OCI-LY7 (cell line): ENCODE results near the gene KIAA1671. TPM values are rescaled to one million over a fixed set of nuclear protein-coding genes. Genes with fewer than 3 reads are reported as not detected.

ENCODE experiments used
- BruUV-seq: library from RNA; stranded (reverse); fragments of 400-500 nt; replicated peaks from 2 replicates; lab custom pipeline; 2021; lab: Mats Ljungman, UMichigan
- CTCF ChIA-PET: fragments of 300-600 bp; sonication (Branson Sonifier 250); formaldehyde crosslinking; loops from one replicate; lab custom pipeline; 2022; ENCODE audit warnings: antibody characterized with exemption; ENCODE audit not compliant: unreplicated experiment; lab: Charles Lee
- POLR2A ChIA-PET: fragments of 300-600 bp; sonication (Branson Sonifier 250); formaldehyde crosslinking; loops from one replicate; lab custom pipeline; 2022; ENCODE audit warnings: antibody characterized with exemption; lab: Charles Lee
- DNase-seq: peaks from one replicate; pipeline ENCODE4 v3.0.0-alpha.2; 2015; ENCODE audit warnings: low spot score
- H2AFZ ChIP-seq: fragments of 200-600 bp; sonication (generic), shearing (Covaris generic); 2 replicates; pipeline ENCODE4 v1.6.1; 2014; ENCODE audit warnings: mild to moderate bottlenecking, antibody characterized with exemption, low read length, moderate library complexity
- H3K27ac ChIP-seq: fragments of 200-600 bp; sonication (generic); 2 replicates; pipeline ENCODE4 v1.5.1; 2014; ENCODE audit warnings: mixed run types, low read depth, mild to moderate bottlenecking, moderate library complexity, low read length, inconsistent platforms; ENCODE audit not compliant: poor library complexity, severe bottlenecking
- H3K36me3 ChIP-seq: fragments of 200-600 bp; sonication (generic); 2 replicates; pipeline ENCODE4 v1.6.1; 2014; ENCODE audit warnings: mild to moderate bottlenecking, antibody characterized with exemption, low read length, moderate library complexity, mixed read lengths; ENCODE audit not compliant: insufficient read depth
- H3K4me1 ChIP-seq: fragments of 200-600 bp; sonication (generic); 2 replicates; pipeline ENCODE4 v1.5.1; 2014; ENCODE audit warnings: mild to moderate bottlenecking, low read length; ENCODE audit not compliant: insufficient read depth, poor library complexity, severe bottlenecking
- H3K4me2 ChIP-seq: fragments of 200-600 bp; sonication (generic); 2 replicates; pipeline ENCODE4 v1.6.1; 2014; ENCODE audit warnings: mild to moderate bottlenecking, low read length
- H3K4me3 ChIP-seq: fragments of 200-600 bp; sonication (generic); 2 replicates; pipeline ENCODE4 v1.5.1; 2014; ENCODE audit warnings: mild to moderate bottlenecking, low read depth, low read length; ENCODE audit not compliant: poor library complexity, severe bottlenecking
- H3K79me2 ChIP-seq: fragments of 200-600 bp; sonication (generic); 2 replicates; pipeline ENCODE4 v1.6.1; 2016; ENCODE audit warnings: low read depth, mild to moderate bottlenecking, low read length, moderate library complexity, mixed read lengths; ENCODE audit not compliant: insufficient read depth
- H3K9me2 ChIP-seq: fragments of 200-600 bp; sonication (generic); 2 replicates; pipeline ENCODE4 v1.6.1; 2016; ENCODE audit warnings: mild to moderate bottlenecking, low read length, mixed read lengths; ENCODE audit not compliant: insufficient read depth
- H3K9me3 ChIP-seq: fragments of 200-600 bp; sonication (generic); 2 replicates; pipeline ENCODE4 v1.6.1; 2014; ENCODE audit warnings: mild to moderate bottlenecking, mixed run types, low read length, mixed read lengths
- H4K20me1 ChIP-seq: fragments of 200-600 bp; sonication (generic); 2 replicates; pipeline ENCODE4 v1.6.1; 2014; ENCODE audit warnings: mild to moderate bottlenecking, antibody characterized with exemption, low read length, moderate library complexity, mixed read lengths; ENCODE audit not compliant: insufficient read depth
- EZH2phosphoT487 ChIP-seq: fragments of 200-600 bp; sonication (generic); IDR thresholded peaks from 2 replicates; pipeline ENCODE4 v1.6.1; 2018; ENCODE audit warnings: low read depth, borderline replicate concordance, mild to moderate bottlenecking, mixed run types, antibody characterized with exemption, low read length, moderate library complexity, mixed read lengths
- intact Hi-C: fragments of 100-400 bp; cut with micrococcal nuclease; formaldehyde crosslinking; loops from one replicate; pipeline ENCODE4 v1.10.0; 2022; ENCODE audit not compliant: unreplicated experiment
- total RNA-seq, 2 experiments: library from RNA; depleted of rRNA in 1 of 2; stranded (reverse); fragments of >200 nt in 1 of 2; shearing (Covaris generic) in 1 of 2; gene quantifications; 2 replicates each; pipeline ENCODE4 v1.2.3, GENCODE V29; 2014 to 2022
- TF ChIP-seq, protein P1 (sequence below): fragments of 200-600 bp; sonication (generic); conservative IDR thresholded peaks from 2 replicates; pipeline ENCODE4 v1.5.1; 2014; ENCODE audit warnings: mild to moderate bottlenecking, antibody characterized with exemption, low read length, moderate library complexity, mixed read lengths

The KIAA1671 gene
- total RNA-seq, 2 experiments from 2014 or later = not detected

DNA sequence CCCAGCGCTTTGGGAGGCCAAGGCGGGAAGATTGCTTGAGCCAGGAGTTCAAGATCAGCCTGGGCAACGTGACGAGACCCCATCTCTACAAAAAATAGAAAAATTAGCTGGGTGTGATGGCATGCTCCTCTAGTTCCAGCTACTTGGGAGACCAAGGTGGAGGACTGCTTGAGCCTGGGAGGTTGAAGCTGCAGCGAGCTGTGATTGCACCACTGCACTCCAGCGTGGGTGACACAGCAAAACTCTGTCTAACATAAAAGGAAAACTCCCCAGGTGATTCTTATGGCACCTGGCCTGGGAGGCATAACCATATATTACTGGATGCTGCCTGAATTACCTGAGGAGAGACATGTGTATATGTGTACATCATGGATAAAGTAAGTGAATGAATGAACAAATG is 29.1 kb downstream of the KIAA1671 start:
- Histone ChIP-seq H3K79me2 (no peaks in the 10 kb centered on the region), H3K9me2 (no peaks in the 10 kb centered on the region), H3K4me2 (no peak overlapping the region), H2AFZ (no peak overlapping the region), H3K4me3 (no peak overlapping the region), H3K9me3 (no peaks in the 10 kb centered on the region), H3K4me1 (no peaks in the 10 kb centered on the region), H3K36me3 (no peaks in the 10 kb centered on the region), H3K27ac (no peak overlapping the region), H4K20me1 (no peaks in the 10 kb centered on the region)
- CTCF ChIA-PET = no interaction called here
- POLR2A ChIA-PET = no interaction called here
- intact Hi-C loops = no loop called here
- no peak for TF ChIP-seq EZH2phosphoT487
- TF ChIP-seq, protein P1, sequence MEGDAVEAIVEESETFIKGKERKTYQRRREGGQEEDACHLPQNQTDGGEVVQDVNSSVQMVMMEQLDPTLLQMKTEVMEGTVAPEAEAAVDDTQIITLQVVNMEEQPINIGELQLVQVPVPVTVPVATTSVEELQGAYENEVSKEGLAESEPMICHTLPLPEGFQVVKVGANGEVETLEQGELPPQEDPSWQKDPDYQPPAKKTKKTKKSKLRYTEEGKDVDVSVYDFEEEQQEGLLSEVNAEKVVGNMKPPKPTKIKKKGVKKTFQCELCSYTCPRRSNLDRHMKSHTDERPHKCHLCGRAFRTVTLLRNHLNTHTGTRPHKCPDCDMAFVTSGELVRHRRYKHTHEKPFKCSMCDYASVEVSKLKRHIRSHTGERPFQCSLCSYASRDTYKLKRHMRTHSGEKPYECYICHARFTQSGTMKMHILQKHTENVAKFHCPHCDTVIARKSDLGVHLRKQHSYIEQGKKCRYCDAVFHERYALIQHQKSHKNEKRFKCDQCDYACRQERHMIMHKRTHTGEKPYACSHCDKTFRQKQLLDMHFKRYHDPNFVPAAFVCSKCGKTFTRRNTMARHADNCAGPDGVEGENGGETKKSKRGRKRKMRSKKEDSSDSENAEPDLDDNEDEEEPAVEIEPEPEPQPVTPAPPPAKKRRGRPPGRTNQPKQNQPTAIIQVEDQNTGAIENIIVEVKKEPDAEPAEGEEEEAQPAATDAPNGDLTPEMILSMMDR = no peak
- no peak for DNase-seq
- no TSS peak for BruUV-seq

DNA sequence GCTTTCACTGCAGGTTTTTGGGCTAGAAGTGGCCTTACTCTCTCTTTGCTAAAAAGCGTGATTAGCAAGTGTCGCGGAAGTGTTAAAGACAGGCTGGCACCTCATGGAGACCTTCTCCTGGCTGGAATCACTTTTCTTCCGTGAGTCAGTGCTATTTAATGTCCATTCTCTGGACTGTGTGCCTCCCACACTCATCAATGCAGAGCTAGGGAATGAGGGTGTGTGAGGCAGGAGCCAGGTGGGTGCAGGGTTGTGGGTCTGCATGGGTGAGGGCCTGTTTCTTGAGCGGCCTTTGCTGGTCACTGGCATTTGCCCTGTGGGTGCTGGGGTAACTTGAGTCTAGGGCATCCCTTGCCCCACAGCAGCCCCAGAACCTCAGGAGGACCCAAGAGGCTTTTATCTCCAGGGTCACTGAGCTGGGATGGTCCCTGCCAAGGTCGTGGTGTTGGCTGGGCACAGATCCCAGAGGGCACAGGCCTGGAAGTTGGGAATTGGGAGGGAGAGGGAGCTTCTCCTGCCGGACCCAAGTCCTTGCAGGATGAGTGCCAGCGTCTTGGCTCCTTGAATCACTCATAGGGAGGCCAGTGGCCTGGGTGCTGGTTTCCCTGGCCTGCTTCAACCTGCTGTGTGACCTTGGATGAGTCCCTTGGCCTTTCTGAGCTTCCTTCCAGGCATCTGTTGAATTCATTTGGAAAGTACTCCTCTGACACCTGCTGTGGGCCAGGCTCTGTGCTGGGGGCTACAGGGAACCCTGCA is 30.0 kb downstream of the KIAA1671 start:
- TF ChIP-seq, protein P1 = no peak
- TF ChIP-seq EZH2phosphoT487 = no peak
- intact Hi-C loops = no loop called here
- BruUV-seq = no TSS peak
- no peak for DNase-seq
- POLR2A ChIA-PET = no interaction called here
- Histone ChIP-seq H4K20me1 (no peaks in the 10 kb centered on the region), H3K79me2 (no peaks in the 10 kb centered on the region), H3K9me3 (no peaks in the 10 kb centered on the region), H3K27ac (no peak overlapping the region), H2AFZ (no peak overlapping the region), H3K36me3 (no peaks in the 10 kb centered on the region), H3K4me1 (no peaks in the 10 kb centered on the region), H3K9me2 (no peaks in the 10 kb centered on the region), H3K4me3 (no peak overlapping the region), H3K4me2 (no peak overlapping the region)
- CTCF ChIA-PET = interaction anchor here (0.6 kb wide), 1 partner anchor 90 kb away, joined by 4 read pairs; no protein-coding TSS in a partner anchor

DNA sequence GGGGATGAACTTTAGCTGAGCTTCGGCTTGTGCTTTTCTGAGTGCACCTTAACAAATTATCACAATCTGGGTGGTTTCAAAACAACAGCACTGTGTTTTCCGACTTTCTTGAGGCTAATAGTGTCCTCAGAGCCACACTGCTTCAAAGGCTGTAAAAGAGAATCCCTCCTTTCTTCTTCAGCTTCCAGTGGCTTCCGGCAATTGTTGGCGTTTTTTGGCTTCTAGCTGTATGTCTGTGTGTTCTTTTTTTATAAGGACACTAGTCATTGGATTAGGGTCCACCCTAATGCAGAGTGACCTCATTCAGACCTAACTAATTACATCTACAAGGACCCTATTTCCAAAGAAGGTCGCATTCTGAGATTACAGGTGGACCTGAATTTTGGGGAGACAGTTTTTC is 30.6 kb downstream of the KIAA1671 start:
- no TSS peak for BruUV-seq
- POLR2A ChIA-PET = no interaction called here
- Histone ChIP-seq H3K4me1 (no peaks in the 10 kb centered on the region), H3K9me3 (no peaks in the 10 kb centered on the region), H3K4me2 (no peak overlapping the region), H3K36me3 (no peaks in the 10 kb centered on the region), H2AFZ (no peak overlapping the region), H3K9me2 (no peaks in the 10 kb centered on the region), H3K79me2 (no peaks in the 10 kb centered on the region), H3K4me3 (no peak overlapping the region), H4K20me1 (no peaks in the 10 kb centered on the region), H3K27ac (no peak overlapping the region)
- CTCF ChIA-PET = interaction anchor here (0.6 kb wide), 1 partner anchor 89 kb away, joined by 4 read pairs; no protein-coding TSS in a partner anchor
- TF ChIP-seq, protein P1 = no peak
- TF ChIP-seq EZH2phosphoT487 = no peak
- DNase-seq = no peak
- intact Hi-C loops = no loop called here
